ENCODE measurements around the gene MPHOSPH8. TPM values are rescaled to one million over a fixed set of nuclear protein-coding genes. Genes with fewer than 3 reads are reported as not detected.

Gene MPHOSPH8
- total RNA-seq, 1 donor from 2014 or later: 32.2 TPM

DNA sequence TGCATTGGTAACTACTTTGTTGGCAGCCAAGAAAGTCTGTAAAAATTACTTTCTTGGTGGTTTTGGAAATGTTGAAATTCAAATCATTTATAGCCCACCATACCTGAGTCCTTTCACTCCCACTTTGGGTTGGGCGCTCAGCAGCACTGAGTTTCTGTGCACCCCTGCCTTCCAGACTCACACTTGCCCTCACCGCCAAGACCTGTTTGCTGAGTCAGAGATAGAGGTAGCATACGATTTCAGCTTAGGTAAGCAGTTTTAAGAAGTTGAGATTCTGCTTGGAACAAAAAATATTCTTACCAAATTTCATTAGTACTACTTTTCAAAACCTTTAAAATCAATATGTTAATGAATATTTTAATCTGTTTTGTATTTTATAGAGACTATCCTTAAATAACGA, 12.6 kb downstream of the MPHOSPH8 start:
- Mint-ChIP-seq H3K9me3 (ENCODE audit: unreplicated experiment) (no peaks in the 10 kb centered on the region), H3K36me3 (ENCODE audit: unreplicated experiment) (peaks cover 57% of the 10 kb centered on the region), H3K27ac (ENCODE audit: unreplicated experiment) (no peak overlapping the region), H3K4me3 (ENCODE audit: unreplicated experiment) (no peak overlapping the region), H3K27me3 (ENCODE audit: unreplicated experiment) (no peaks in the 10 kb centered on the region), H3K4me1 (ENCODE audit: unreplicated experiment) (no peaks in the 10 kb centered on the region)
- TF ChIP-seq, protein P1, sequence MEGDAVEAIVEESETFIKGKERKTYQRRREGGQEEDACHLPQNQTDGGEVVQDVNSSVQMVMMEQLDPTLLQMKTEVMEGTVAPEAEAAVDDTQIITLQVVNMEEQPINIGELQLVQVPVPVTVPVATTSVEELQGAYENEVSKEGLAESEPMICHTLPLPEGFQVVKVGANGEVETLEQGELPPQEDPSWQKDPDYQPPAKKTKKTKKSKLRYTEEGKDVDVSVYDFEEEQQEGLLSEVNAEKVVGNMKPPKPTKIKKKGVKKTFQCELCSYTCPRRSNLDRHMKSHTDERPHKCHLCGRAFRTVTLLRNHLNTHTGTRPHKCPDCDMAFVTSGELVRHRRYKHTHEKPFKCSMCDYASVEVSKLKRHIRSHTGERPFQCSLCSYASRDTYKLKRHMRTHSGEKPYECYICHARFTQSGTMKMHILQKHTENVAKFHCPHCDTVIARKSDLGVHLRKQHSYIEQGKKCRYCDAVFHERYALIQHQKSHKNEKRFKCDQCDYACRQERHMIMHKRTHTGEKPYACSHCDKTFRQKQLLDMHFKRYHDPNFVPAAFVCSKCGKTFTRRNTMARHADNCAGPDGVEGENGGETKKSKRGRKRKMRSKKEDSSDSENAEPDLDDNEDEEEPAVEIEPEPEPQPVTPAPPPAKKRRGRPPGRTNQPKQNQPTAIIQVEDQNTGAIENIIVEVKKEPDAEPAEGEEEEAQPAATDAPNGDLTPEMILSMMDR (IDR thresholded peaks at IDR 0.05): no peak
- no peak for DNase-seq (ENCODE audit: extremely low spot score, unreplicated experiment)

DNA sequence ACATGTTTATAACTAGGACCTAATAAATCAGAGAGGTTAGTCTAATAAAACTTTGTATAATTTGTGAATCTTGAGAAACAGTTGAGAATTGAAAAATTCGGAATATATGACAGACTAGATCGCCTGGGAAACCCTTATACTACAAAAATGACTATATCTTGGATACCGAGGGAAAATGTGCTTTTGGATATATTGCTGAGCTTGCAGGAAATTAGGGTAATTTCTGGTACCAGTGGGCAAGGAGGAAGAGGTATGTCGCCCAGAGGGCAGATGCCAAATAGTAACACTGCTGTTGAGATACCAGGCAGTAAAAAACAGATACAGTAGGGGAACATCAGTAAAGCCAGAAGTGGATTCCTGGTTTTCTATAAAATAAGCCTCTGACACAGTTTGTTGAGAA, 17.3 kb downstream of the MPHOSPH8 start:
- Mint-ChIP-seq H3K27me3 (ENCODE audit: unreplicated experiment) (no peaks in the 10 kb centered on the region), H3K4me3 (ENCODE audit: unreplicated experiment) (no peak overlapping the region), H3K9me3 (ENCODE audit: unreplicated experiment) (no peaks in the 10 kb centered on the region), H3K27ac (ENCODE audit: unreplicated experiment) (no peak overlapping the region), H3K4me1 (ENCODE audit: unreplicated experiment) (no peaks in the 10 kb centered on the region), H3K36me3 (ENCODE audit: unreplicated experiment) (peaks cover 37% of the 10 kb centered on the region)
- DNase-seq (ENCODE audit: extremely low spot score, unreplicated experiment): no peak
- TF ChIP-seq, protein P1 (IDR thresholded peaks at IDR 0.05): no peak

DNA sequence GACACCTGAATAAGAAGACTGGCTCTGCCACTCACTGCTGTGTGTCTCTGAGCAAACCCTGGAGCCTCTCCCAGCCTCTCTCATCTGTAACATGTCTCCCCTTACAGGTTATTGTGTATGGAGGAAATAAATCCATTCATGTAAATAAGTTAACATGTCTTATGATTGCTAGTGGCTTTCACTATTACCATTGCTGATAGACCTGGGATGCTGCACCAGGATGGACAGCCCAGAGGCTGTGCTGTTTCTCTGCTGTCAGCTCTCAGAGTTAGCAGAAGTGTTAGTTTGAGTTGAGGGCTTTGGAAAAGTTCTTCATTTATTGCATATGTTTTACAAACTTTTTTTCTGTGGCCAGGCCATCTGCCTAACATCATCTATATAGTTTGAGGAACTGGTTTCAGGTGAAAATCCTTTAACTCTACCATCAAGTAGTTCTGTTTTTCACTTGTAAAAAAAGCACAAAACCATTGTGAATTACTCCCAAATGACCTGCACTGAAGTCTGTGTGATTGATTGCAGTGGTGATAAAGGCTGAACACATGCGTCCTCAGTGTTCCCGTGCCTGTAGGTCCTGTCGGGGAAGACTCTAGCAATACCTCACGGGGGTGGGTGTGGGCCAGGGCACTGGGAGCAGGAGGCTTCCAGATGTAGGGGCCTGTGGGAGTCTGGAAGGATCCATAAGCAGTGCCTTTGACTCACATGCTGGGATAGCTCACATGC, 24.6 kb downstream of the MPHOSPH8 start:
- no peaks in the 10 kb centered on the region for H3K27me3 Mint-ChIP-seq (ENCODE audit: unreplicated experiment)
- DNase-seq (ENCODE audit: extremely low spot score, unreplicated experiment): no peak
- H3K36me3 Mint-ChIP-seq (ENCODE audit: unreplicated experiment): peaks cover 29% of the 10 kb centered on the region
- H3K9me3 Mint-ChIP-seq (ENCODE audit: unreplicated experiment): no peaks in the 10 kb centered on the region
- TF ChIP-seq, protein P1 (IDR thresholded peaks at IDR 0.05): no peak
- H3K4me3 Mint-ChIP-seq (ENCODE audit: unreplicated experiment): no peak overlapping the region
- H3K4me1 Mint-ChIP-seq (ENCODE audit: unreplicated experiment): no peaks in the 10 kb centered on the region
- no peak overlapping the region for H3K27ac Mint-ChIP-seq (ENCODE audit: unreplicated experiment)

DNA sequence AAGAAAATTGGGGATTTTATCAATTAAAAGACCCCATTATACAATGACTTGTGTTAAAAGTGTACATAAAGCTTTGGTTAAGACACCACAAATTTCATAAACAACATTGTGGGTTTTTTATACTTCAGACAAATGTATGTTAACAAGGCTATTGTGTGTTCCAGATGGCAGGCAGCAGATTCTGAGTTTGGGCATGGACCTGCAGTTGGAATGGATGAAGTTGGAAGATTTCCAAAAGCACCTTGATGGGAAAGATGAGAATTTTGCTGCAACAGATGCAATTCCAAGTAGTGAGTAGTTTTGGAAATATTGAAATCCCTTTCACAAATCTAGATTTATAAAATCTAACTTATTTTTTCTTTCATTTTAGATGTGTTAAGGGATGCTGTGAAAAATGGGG, 25.4 kb downstream of the MPHOSPH8 start:
- no peaks in the 10 kb centered on the region for H3K9me3 Mint-ChIP-seq (ENCODE audit: unreplicated experiment)
- TF ChIP-seq, protein P1 (IDR thresholded peaks at IDR 0.05): no peak
- H3K4me3 Mint-ChIP-seq (ENCODE audit: unreplicated experiment): no peak overlapping the region
- no peaks in the 10 kb centered on the region for H3K27me3 Mint-ChIP-seq (ENCODE audit: unreplicated experiment)
- no peak for DNase-seq (ENCODE audit: extremely low spot score, unreplicated experiment)
- H3K27ac Mint-ChIP-seq (ENCODE audit: unreplicated experiment): no peak overlapping the region
- no peaks in the 10 kb centered on the region for H3K4me1 Mint-ChIP-seq (ENCODE audit: unreplicated experiment)
- peaks cover 36% of the 10 kb centered on the region for H3K36me3 Mint-ChIP-seq (ENCODE audit: unreplicated experiment)

DNA sequence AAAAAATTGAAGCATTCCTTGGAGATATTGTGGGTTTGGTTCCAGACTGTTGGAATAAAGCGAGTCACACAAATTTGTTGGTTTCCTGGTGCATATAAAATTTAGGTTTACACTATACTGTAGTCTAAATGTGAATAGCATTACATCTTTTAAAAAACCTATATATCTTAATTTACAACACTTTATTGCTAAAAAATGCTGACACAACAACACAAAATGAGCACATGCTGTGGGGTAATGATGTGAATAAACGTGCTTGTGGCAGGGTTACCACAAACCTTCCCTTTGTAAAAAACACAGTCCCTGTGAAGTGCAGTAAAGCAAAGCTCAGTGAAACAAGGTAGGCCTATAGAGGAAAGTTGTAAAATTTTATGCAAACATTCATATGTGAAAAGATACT, 27.7 kb downstream of the MPHOSPH8 start:
- no peak for DNase-seq (ENCODE audit: extremely low spot score, unreplicated experiment)
- Mint-ChIP-seq H3K36me3 (ENCODE audit: unreplicated experiment) (peaks cover 48% of the 10 kb centered on the region), H3K27ac (ENCODE audit: unreplicated experiment) (no peak overlapping the region), H3K9me3 (ENCODE audit: unreplicated experiment) (no peaks in the 10 kb centered on the region), H3K27me3 (ENCODE audit: unreplicated experiment) (no peaks in the 10 kb centered on the region), H3K4me1 (ENCODE audit: unreplicated experiment) (no peaks in the 10 kb centered on the region), H3K4me3 (ENCODE audit: unreplicated experiment) (no peak overlapping the region)
- TF ChIP-seq, protein P1 (IDR thresholded peaks at IDR 0.05): no peak
